Measurements from ENCODE around the gene CDK18.

DNA sequence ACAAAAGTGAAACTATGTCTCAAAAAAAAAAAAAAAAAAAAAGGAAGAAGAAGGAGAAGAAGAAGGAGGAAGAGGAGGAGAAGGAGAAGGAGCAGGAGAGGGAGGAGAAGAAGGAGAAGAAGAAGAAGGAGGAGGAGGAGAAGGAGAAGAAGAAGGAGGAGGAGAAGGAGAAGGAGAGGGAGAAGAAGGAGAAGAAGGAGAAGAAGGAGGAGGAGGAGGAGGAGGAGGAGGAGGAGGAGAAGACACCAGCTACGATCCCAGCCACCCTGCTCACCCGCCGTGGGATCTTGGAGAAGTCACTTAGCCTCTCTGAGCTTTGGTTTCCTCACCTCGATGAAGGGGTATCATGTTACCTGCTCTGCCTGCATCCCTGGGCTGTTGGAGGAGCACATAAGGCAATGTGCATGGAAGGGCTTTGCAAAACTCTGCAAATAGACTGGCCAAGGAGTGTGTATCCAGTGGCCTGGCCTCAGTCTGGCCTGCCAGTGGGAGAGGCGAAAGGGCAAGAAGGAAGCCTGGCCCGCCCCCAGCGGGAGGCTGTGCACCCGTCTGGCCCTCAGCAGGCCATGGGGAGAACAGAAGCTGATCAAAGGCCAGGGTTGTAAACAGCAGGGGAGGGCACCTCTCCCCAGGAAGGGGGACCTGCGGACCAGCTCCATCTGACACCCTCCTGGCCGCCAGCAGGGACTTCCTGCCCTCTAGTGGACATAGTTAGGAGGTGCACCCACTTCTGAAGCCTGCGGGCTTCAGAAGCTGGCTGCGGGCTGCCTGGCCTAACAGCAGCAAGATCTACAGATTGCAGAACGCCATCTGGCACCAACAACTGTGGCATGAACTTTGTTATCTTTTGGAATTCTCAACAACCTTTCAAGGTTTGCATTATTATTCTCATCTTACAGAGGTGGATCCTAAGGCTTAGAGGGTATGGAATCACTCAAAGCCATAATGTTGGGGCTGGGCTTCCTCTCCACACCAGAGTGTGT, 19.2 kb upstream of the CDK18 start:
- TF ChIP-seq EZH2 (IDR thresholded peaks at IDR 0.05): no peak
- TF ChIP-seq POLR2AphosphoS5 (IDR thresholded peaks at IDR 0.05; ENCODE audit: borderline replicate concordance, low read depth, low read length): no peak
